H9 (cell line): ENCODE data around the gene CHRM4. TPM values are rescaled to one million over a fixed set of nuclear protein-coding genes. Genes with fewer than 3 reads are reported as not detected.

Source experiments
- DNase-seq: peaks from one replicate; pipeline ENCODE4 v3.0.0-alpha.2; 2017
- H2AFZ ChIP-seq: one replicate; pipeline ENCODE4 v1.6.1; 2013; ENCODE audit warnings: mild to moderate bottlenecking, low read length, control low read depth, moderate library complexity
- H2AK5ac ChIP-seq: 2 replicates; pipeline ENCODE4 v1.6.1; 2013; ENCODE audit warnings: low read length, control low read depth, mixed read lengths; ENCODE audit not compliant: insufficient read length
- H2BK120ac ChIP-seq: one replicate; pipeline ENCODE4 v1.6.1; 2013; ENCODE audit warnings: low read depth, mild to moderate bottlenecking, low read length, control low read depth, inconsistent platforms; ENCODE audit not compliant: poor library complexity, severe bottlenecking
- H2BK12ac ChIP-seq: 2 replicates; pipeline ENCODE4 v1.6.1; 2013; ENCODE audit warnings: low read length, control low read depth, mixed read lengths, low read depth; ENCODE audit not compliant: insufficient read length
- H2BK15ac ChIP-seq: 2 replicates; pipeline ENCODE4 v1.6.1; 2013; ENCODE audit warnings: low read depth, low read length, control low read depth
- H2BK20ac ChIP-seq: one replicate; pipeline ENCODE4 v1.6.1; 2013; ENCODE audit warnings: low read depth, mild to moderate bottlenecking, low read length, control low read depth, inconsistent platforms; ENCODE audit not compliant: poor library complexity, severe bottlenecking
- H2BK5ac ChIP-seq: 2 replicates; pipeline ENCODE4 v1.6.1; 2013; ENCODE audit warnings: low read length, control low read depth, mixed read lengths; ENCODE audit not compliant: insufficient read length
- H3K14ac ChIP-seq: 2 replicates; pipeline ENCODE4 v1.6.1; 2013; ENCODE audit warnings: low read length, control low read depth; ENCODE audit not compliant: insufficient read depth
- H3K18ac ChIP-seq: 2 replicates; pipeline ENCODE4 v1.6.1; 2013; ENCODE audit warnings: low read depth, mild to moderate bottlenecking, mixed read lengths, low read length, control low read depth; ENCODE audit not compliant: insufficient read length
- H3K23ac ChIP-seq: 2 replicates; pipeline ENCODE4 v1.6.1; 2013; ENCODE audit warnings: low read length, control low read depth, mixed read lengths, low read depth; ENCODE audit not compliant: insufficient read length
- H3K23me2 ChIP-seq: 2 replicates; pipeline ENCODE4 v1.6.1; 2013; ENCODE audit warnings: low read depth, mild to moderate bottlenecking, mixed read lengths, low read length, control low read depth; ENCODE audit not compliant: insufficient read length, poor library complexity, severe bottlenecking
- H3K27ac ChIP-seq: 2 replicates; pipeline ENCODE4 v1.5.1; 2013; ENCODE audit warnings: low read length, control low read depth, mixed read lengths, low read depth; ENCODE audit not compliant: insufficient read length
- H3K27me3 ChIP-seq: 2 replicates; pipeline ENCODE4 v1.6.1; 2013; ENCODE audit warnings: low read length, control low read depth, inconsistent platforms; ENCODE audit not compliant: insufficient read depth
- H3K4ac ChIP-seq: 2 replicates; pipeline ENCODE4 v1.6.1; 2013; ENCODE audit warnings: low read depth, mild to moderate bottlenecking, control low read depth, inconsistent platforms, low read length, moderate library complexity
- H3K4me1 ChIP-seq: 2 replicates; pipeline ENCODE4 v1.6.1; 2013; ENCODE audit warnings: low read length, control low read depth, inconsistent platforms; ENCODE audit not compliant: insufficient read depth
- H3K4me2 ChIP-seq: 2 replicates; pipeline ENCODE4 v1.6.1; 2013; ENCODE audit warnings: low read length, control low read depth, mixed read lengths; ENCODE audit not compliant: insufficient read length, insufficient read depth
- H3K56ac ChIP-seq: 2 replicates; pipeline ENCODE4 v1.6.1; 2013; ENCODE audit warnings: low read depth, mild to moderate bottlenecking, mixed read lengths, low read length, control low read depth; ENCODE audit not compliant: insufficient read length
- H3K79me1 ChIP-seq: 2 replicates; pipeline ENCODE4 v1.6.1; 2013; ENCODE audit warnings: low read depth, mild to moderate bottlenecking, moderate library complexity, low read length, control low read depth, inconsistent platforms; ENCODE audit not compliant: insufficient read depth, poor library complexity, severe bottlenecking
- H3K79me2 ChIP-seq: 2 replicates; pipeline ENCODE4 v1.6.1; 2013; ENCODE audit warnings: low read length, control low read depth, inconsistent platforms; ENCODE audit not compliant: insufficient read depth
- H3K9ac ChIP-seq: 2 replicates; pipeline ENCODE4 v1.6.1; 2013; ENCODE audit warnings: low read length, control low read depth, mixed read lengths; ENCODE audit not compliant: insufficient read length; ENCODE audit errors: extremely low read depth
- H3K9me3 ChIP-seq: one replicate; pipeline ENCODE4 v1.6.1; 2013; ENCODE audit warnings: low read depth, low read length, inconsistent platforms; ENCODE audit not compliant: control insufficient read depth
- H3T11ph ChIP-seq: one replicate; pipeline ENCODE4 v1.6.1; 2013; ENCODE audit warnings: mild to moderate bottlenecking, low read length, control low read depth, inconsistent platforms
- H4K20me1 ChIP-seq: one replicate; pipeline ENCODE4 v1.6.1; 2013; ENCODE audit not compliant: control insufficient read depth, insufficient read length, insufficient read depth
- H4K5ac ChIP-seq: 2 replicates; pipeline ENCODE4 v1.6.1; 2013; ENCODE audit warnings: low read depth, mild to moderate bottlenecking, mixed read lengths, low read length, control low read depth; ENCODE audit not compliant: insufficient read length
- H4K8ac ChIP-seq: replicated peaks from 2 replicates; pipeline ENCODE4 v1.6.1; 2013; ENCODE audit warnings: low read length, control low read depth, mixed read lengths, low read depth; ENCODE audit not compliant: insufficient read length
- H4K91ac ChIP-seq: 2 replicates; pipeline ENCODE4 v1.6.1; 2013; ENCODE audit warnings: low read depth, mild to moderate bottlenecking, moderate library complexity, mixed read lengths, low read length, control low read depth; ENCODE audit not compliant: insufficient read length
- H3K27ac Mint-ChIP-seq, 3 experiments: 2 replicates in 2 of 3; 3 replicates in 1 of 3; pipeline ENCODE4 v1.8.0; 2020 to 2021; ENCODE audit warnings: mixed read lengths in 3 of 3, mild to moderate bottlenecking in 1 of 3, moderate library complexity in 1 of 3
- H3K27me3 Mint-ChIP-seq: 2 replicates; pipeline ENCODE4 v1.8.0; 2021; ENCODE audit warnings: low read depth, mild to moderate bottlenecking, moderate library complexity, mixed read lengths
- H3K36me3 Mint-ChIP-seq, 3 experiments: 2 replicates in 2 of 3; 3 replicates in 1 of 3; pipeline ENCODE4 v1.8.0; 2020 to 2021; ENCODE audit warnings: low read depth in 3 of 3, mixed read lengths in 3 of 3; ENCODE audit not compliant: insufficient read depth in 1 of 3
- H3K4me1 Mint-ChIP-seq, 2 experiments: 2 replicates each; pipeline ENCODE4 v1.8.0; 2020; ENCODE audit warnings: mixed read lengths in 2 of 2
- H3K4me3 Mint-ChIP-seq, 2 experiments: 2 replicates in 1 of 2; 3 replicates in 1 of 2; pipeline ENCODE4 v1.8.0; 2020 to 2021; ENCODE audit warnings: mild to moderate bottlenecking in 2 of 2, mixed read lengths in 2 of 2, moderate library complexity in 1 of 2
- H3K9me3 Mint-ChIP-seq, 2 experiments: 2 replicates in 1 of 2; 3 replicates in 1 of 2; pipeline ENCODE4 v1.8.0; 2020; ENCODE audit warnings: mild to moderate bottlenecking in 2 of 2, mixed read lengths in 2 of 2, moderate library complexity in 1 of 2
- WGBS: extraction: QIAGEN DNeasy Blood & Tissue Kit; methylation state at CpG from one replicate; pipeline ENCODE4 v1.1.7; 2013; ENCODE audit warnings: missing lambda C conversion rate, low lambda C conversion rate, mixed read lengths; ENCODE audit not compliant: insufficient read length; ENCODE audit errors: extremely low coverage; 5-methylcytosine and 5-hydroxymethylcytosine counted together
- total RNA-seq: library from RNA; stranded (reverse); gene quantifications from 2 replicates; pipeline ENCODE4 v1.2.1, GENCODE V29; 2021
- TF ChIP-seq, protein P1 (sequence below): fragments of 200-600 bp; sonication (generic); conservative IDR thresholded peaks from 3 replicates; pipeline ENCODE4 v1.8.0; 2021; ENCODE audit warnings: antibody characterized with exemption, mild to moderate bottlenecking

CHRM4 gene
- total RNA-seq, 1 experiment from 2014 or later = 1.0 TPM

DNA sequence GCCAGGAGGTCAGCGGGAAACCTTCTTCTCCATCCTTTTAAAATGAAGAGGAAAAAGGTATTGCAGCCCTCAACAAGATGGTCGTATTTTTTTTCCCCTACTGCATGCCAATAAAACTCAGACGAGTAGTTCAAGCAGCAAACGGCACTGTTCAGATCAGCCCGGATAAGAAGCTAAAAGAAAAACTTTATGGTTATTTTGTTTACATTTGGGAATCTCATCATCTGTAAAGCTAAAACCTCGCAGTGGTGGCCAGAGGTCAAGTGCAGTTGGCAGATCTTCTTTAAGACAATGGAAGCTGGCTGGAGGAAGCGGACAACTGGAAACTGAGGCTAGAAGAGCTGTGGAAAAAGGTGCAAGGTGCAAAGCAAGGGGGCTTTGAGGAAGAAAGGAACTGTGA is 31.0 kb upstream of the CHRM4 start:
- Histone ChIP-seq H3K79me2 (no peaks in the 10 kb centered on the region), H3K4me2 (no peak overlapping the region), H3K18ac (no peak overlapping the region), H3K4ac (no peak overlapping the region), H3K56ac (no peak overlapping the region), H2AK5ac (no peak overlapping the region), H3T11ph (no peak overlapping the region), H3K9me3 (no peaks in the 10 kb centered on the region), H3K9ac (no peak overlapping the region), H3K14ac (no peak overlapping the region), H3K23ac (no peak overlapping the region), H2BK12ac (no peak overlapping the region), H3K79me1 (no peaks in the 10 kb centered on the region), H4K8ac (no peak overlapping the region), H2BK20ac (no peak overlapping the region), H3K27ac (no peak overlapping the region), H2BK5ac (no peak overlapping the region), H2AFZ (no peak overlapping the region), H4K91ac (no peak overlapping the region), H2BK120ac (no peak overlapping the region), H3K23me2 (no peaks in the 10 kb centered on the region), H3K4me1 (no peaks in the 10 kb centered on the region), H2BK15ac (no peak overlapping the region), H4K20me1 (no peaks in the 10 kb centered on the region), H3K27me3 (no peaks in the 10 kb centered on the region), H4K5ac (no peak overlapping the region)
- WGBS = no CpG with 5 or more reads among the region's 7 CpGs
- TF ChIP-seq, protein P1, sequence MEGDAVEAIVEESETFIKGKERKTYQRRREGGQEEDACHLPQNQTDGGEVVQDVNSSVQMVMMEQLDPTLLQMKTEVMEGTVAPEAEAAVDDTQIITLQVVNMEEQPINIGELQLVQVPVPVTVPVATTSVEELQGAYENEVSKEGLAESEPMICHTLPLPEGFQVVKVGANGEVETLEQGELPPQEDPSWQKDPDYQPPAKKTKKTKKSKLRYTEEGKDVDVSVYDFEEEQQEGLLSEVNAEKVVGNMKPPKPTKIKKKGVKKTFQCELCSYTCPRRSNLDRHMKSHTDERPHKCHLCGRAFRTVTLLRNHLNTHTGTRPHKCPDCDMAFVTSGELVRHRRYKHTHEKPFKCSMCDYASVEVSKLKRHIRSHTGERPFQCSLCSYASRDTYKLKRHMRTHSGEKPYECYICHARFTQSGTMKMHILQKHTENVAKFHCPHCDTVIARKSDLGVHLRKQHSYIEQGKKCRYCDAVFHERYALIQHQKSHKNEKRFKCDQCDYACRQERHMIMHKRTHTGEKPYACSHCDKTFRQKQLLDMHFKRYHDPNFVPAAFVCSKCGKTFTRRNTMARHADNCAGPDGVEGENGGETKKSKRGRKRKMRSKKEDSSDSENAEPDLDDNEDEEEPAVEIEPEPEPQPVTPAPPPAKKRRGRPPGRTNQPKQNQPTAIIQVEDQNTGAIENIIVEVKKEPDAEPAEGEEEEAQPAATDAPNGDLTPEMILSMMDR = no peak
- Mint-ChIP-seq H3K36me3 (peaks cover 5 to 25% (median 7%) of the 10 kb centered on the region in 3 experiments; a peak in 4 of 7 replicates), H3K27ac (peak overlapping the region in 1 of 3 experiments; percentile 8; a peak in 1 of 7 replicates), H3K4me1 (peaks cover 12 to 24% of the 10 kb centered on the region in 2 experiments), H3K27me3 (no peaks in the 10 kb centered on the region), H3K9me3 (no peaks in the 10 kb centered on the region), H3K4me3 (no peak overlapping the region)
- DNase-seq = no peak
